ENCODE data around the gene PDGFB. TPM values are rescaled to one million over a fixed set of nuclear protein-coding genes. Genes with fewer than 3 reads are reported as not detected.
A peak's percentile ranks its signal among the peaks of the same experiment; 100 is the strongest.

The PDGFB gene
- total RNA-seq (10 to 100 TPM in 2 of 5 donors, 1 to 10 TPM in 3; 1.2 to 58.5 (median 9.5) TPM), polyA plus RNA-seq (1 to 10 TPM; 3.6 to 4.1 (median 3.6) TPM)
- long read RNA-seq, donor 1, partial matches to known transcripts: 0 of 1 reads
- long read RNA-seq, donor 1, other reads (novel, unspliced or antisense): 0 of 1 reads
- long read RNA-seq, donor 2, partial matches to known transcripts: 0 of 1 reads
- long read RNA-seq, donor 2, other reads (novel, unspliced or antisense): 0 of 1 reads
- long read RNA-seq, donor 3, partial matches to known transcripts: 0 of 2 reads
- long read RNA-seq, donor 3, other reads (novel, unspliced or antisense): 0 of 2 reads
- long read RNA-seq, donor 4: 0 reads
- long read RNA-seq, donor 5, partial matches to known transcripts: 0 of 5 reads
- long read RNA-seq, donor 5, other reads (novel, unspliced or antisense): 0 of 5 reads
- long read RNA-seq, donor 6, partial matches to known transcripts: 0 of 4 reads
- long read RNA-seq, donor 6, other reads (novel, unspliced or antisense): 0 of 4 reads
- long read RNA-seq, donor 7, partial matches to known transcripts: 0 of 3 reads
- long read RNA-seq, donor 7, other reads (novel, unspliced or antisense): 0 of 3 reads
- long read RNA-seq, donor 8, partial matches to known transcripts: 0 of 1 reads
- long read RNA-seq, donor 8, other reads (novel, unspliced or antisense): 0 of 1 reads
- long read RNA-seq, donor 9: 0 reads
- long read RNA-seq, donor 10: 0 reads

DNA sequence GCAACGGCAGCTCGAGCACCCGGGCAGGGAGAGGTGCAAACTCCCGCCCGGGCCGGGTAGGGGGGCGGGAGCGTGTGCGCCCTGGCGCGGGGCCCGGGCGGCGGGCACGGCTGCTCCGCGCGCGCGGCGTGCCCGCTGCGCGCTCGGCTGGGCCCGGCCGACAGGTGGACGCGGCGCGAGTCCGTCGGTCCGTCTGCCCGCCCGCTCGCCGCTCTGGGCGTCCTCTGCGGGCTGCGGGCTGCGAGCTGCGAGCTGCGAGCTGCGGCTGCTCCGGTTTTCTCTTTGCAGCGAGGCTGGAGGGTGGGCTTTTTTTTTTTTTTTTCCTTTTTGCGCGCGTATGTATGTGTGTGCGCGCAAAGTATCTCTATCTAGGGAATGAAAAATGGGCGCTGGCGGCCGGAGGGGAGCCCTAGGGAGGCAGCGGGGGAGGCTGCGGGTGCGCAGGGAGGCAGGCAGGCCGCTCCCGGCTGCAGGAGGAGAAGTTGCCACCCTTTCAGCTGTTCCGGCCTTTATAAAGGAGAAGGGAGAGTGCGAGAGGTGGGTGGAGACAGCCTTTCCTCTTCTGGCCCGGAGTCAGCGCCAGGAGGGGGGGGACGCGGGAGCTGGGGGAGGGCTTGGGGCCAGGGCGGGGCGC is at the start of gene PDGFB:
TSS of gene PDGFB (minus strand) at position 487 of the 634 bp plus-strand sequence. CDS start 1,019 bp downstream, outside the sequence.
- WGBS, 5 donors: 0 to 2% (median 1%) methylated on average over 46 to 67 of the region's 68 CpGs
- Histone ChIP-seq H3K36me3 (no peaks in the 10 kb centered on the region), H3K27ac (peak within 1 kb of the TSS; percentile 78 to 86 (median 84)), H3K4me1 (peaks cover 56 to 63% (median 59%) of the 10 kb centered on the region in 4 donors), H3K4me3 (peak within 1 kb of the TSS; percentile 52 to 65 (median 55)), H3K27me3 (peaks cover 0 to 84% (median 21%) of the 10 kb centered on the region in 3 donors), H3K9me3 (no peaks in the 10 kb centered on the region)
- TF ChIP-seq POLR2AphosphoS5 (IDR thresholded peaks at IDR 0.05): peak in 2 of 3 donors; percentile 86 to 88
- no peak for TF ChIP-seq CTCF (IDR thresholded peaks at IDR 0.05)
- intact Hi-C loops (cut with DNase I; ENCODE audit: low total_unique reads): no loop called here
- peak; percentile 61 to 84 for DNase-seq

- no peak for TF ChIP-seq EP300 (IDR thresholded peaks at IDR 0.05)
- TF ChIP-seq POLR2AphosphoS5 (IDR thresholded peaks at IDR 0.05): no peak
- TF ChIP-seq CTCF (IDR thresholded peaks at IDR 0.05): no peak
- no peak for TF ChIP-seq POLR2A (IDR thresholded peaks at IDR 0.05)
- no peaks in the 10 kb centered on the region for H3K27me3 ChIP-seq
- H3K4me3 ChIP-seq: no peak overlapping the region
- peaks cover 45 to 72% (median 57%) of the 10 kb centered on the region in 4 donors for H3K4me1 ChIP-seq
- no peak for DNase-seq
- WGBS, 5 donors: 45 to 79% (median 63%) methylated on average over 13 to 15 of the region's 15 CpGs
- no peaks in the 10 kb centered on the region for H3K36me3 ChIP-seq
- no peaks in the 10 kb centered on the region for H3K9me3 ChIP-seq
- H3K27ac ChIP-seq: peak overlapping the region in 1 of 5 donors; percentile 16
- intact Hi-C loops (cut with DNase I; ENCODE audit: low total_unique reads): no loop called here
Observed at GRCh38 chr22:39293766-39294368, 49.1 kb upstream of the PDGFB start.

- 13 to 37% (median 16%) methylated on average over 9 to 12 of the region's 12 CpGs for WGBS, 5 donors
- peak; percentile 92 to 93 for DNase-seq
- H3K4me3 ChIP-seq: no peak overlapping the region
- H3K4me1 ChIP-seq: peaks cover 39 to 60% (median 49%) of the 10 kb centered on the region in 4 donors
- intact Hi-C loops (cut with DNase I; ENCODE audit: low total_unique reads): no loop called here
- no peaks in the 10 kb centered on the region for H3K9me3 ChIP-seq
- no peaks in the 10 kb centered on the region for H3K36me3 ChIP-seq
- peak overlapping the region; percentile 70 to 93 (median 85) for H3K27ac ChIP-seq
- H3K27me3 ChIP-seq: no peaks in the 10 kb centered on the region
- TF ChIP-seq POLR2A (IDR thresholded peaks at IDR 0.05) (no peak), POLR2AphosphoS5 (IDR thresholded peaks at IDR 0.05) (peak; percentile 15 to 89 (median 69))
Observed at GRCh38 chr22:39292561-39293074, 47.8 kb upstream of the PDGFB start.

DNA sequence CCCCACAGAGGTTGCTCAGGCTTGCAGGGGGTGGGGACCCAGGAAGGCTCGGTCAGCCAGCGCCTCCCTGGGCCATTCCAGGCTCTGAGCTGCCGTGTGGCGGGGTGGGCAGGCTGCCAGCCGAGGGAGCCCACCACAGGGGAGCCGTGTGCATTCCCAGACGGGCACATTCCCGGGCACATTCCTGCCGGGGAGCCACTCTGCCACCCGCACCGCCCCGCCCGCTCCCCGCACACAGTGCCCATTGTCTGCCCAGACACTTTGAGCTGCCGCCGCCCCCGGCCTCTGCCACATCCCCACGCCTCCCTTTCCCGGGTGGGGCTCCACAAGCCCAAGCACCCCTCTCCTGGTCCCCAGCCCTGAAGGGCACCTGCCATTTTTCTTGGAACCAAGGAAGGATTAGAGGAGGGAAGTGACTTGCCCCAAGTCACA is 47.3 kb upstream of the PDGFB start:
- H3K27me3 ChIP-seq: no peaks in the 10 kb centered on the region
- no peaks in the 10 kb centered on the region for H3K9me3 ChIP-seq
- no peak overlapping the region for H3K4me3 ChIP-seq
- peak in 1 of 2 donors; percentile 81 for DNase-seq
- intact Hi-C loops (cut with DNase I; ENCODE audit: low total_unique reads): no loop called here
- WGBS, 5 donors: 46 to 71% (median 53%) methylated on average over 9 to 19 of the region's 19 CpGs
- TF ChIP-seq POLR2AphosphoS5 (IDR thresholded peaks at IDR 0.05) (no peak), POLR2A (IDR thresholded peaks at IDR 0.05) (no peak), CTCF (IDR thresholded peaks at IDR 0.05) (no peak), EP300 (IDR thresholded peaks at IDR 0.05) (no peak)
- H3K27ac ChIP-seq: peak overlapping the region; percentile 70 to 93 (median 85)
- peaks cover 33 to 54% (median 44%) of the 10 kb centered on the region in 4 donors for H3K4me1 ChIP-seq
- no peaks in the 10 kb centered on the region for H3K36me3 ChIP-seq
